GM21737 (cell line): Measurements from ENCODE around the gene ZFYVE28.

Source experiments
- ATAC-seq: cut with Tn5 transposase; IDR thresholded peaks from one replicate; pipeline ENCODE4 v1.9.1; 2021; ENCODE audit warnings: mild to moderate bottlenecking, moderate library complexity; ENCODE audit not compliant: unreplicated experiment

The ZFYVE28 gene

GRCh38 chr4:2428496-2429213 lies 10.2 kb upstream of the ZFYVE28 start:
- ATAC-seq: no peak

- ATAC-seq: no peak
Measured at GRCh38 chr4:2427383-2428334, 9.2 kb upstream of the ZFYVE28 start.

GRCh38 chr4:2426711-2427275 lies 8.3 kb upstream of the ZFYVE28 start:
- ATAC-seq: no peak

- ATAC-seq: no peak
Measured at GRCh38 chr4:2426069-2426397, 7.6 kb upstream of the ZFYVE28 start.

- ATAC-seq: no peak
Measured at GRCh38 chr4:2425386-2426068, 7.1 kb upstream of the ZFYVE28 start.

GRCh38 chr4:2424581-2424980 lies 6.1 kb upstream of the ZFYVE28 start:
- no peak for ATAC-seq

GRCh38 chr4:2423695-2424094 lies 5.2 kb upstream of the ZFYVE28 start:
- no peak for ATAC-seq

GRCh38 chr4:2423066-2423465 lies 4.6 kb upstream of the ZFYVE28 start:
- no peak for ATAC-seq

GRCh38 chr4:2421928-2422327 lies 3.5 kb upstream of the ZFYVE28 start:
- ATAC-seq: no peak

- no peak for ATAC-seq
Measured at GRCh38 chr4:2419814-2420213, 1.4 kb upstream of the ZFYVE28 start.

GRCh38 chr4:2418650-2419571 lies 466 bp upstream of the ZFYVE28 start, which contains the start of gene CFAP99:
Gene CFAP99, plus strand, starts transcription at chr4:2418955.
- ATAC-seq: peak; percentile 94

- ATAC-seq: no peak
Measured at GRCh38 chr4:2417226-2417764, 1.1 kb downstream of the ZFYVE28 start.

- no peak for ATAC-seq
Measured at GRCh38 chr4:2416564-2417225, 1.8 kb downstream of the ZFYVE28 start.

- ATAC-seq: no peak
Measured at GRCh38 chr4:2415881-2416563, 2.4 kb downstream of the ZFYVE28 start.

GRCh38 chr4:2415213-2415612 lies 3.2 kb downstream of the ZFYVE28 start:
- ATAC-seq: no peak

GRCh38 chr4:2413821-2414610 lies 4.4 kb downstream of the ZFYVE28 start:
- no peak for ATAC-seq

- peak; percentile 60 for ATAC-seq
Measured at GRCh38 chr4:2412885-2413716, 5.3 kb downstream of the ZFYVE28 start.
